Osteoblast (primary cell): ENCODE data around the gene HACD2. TPM values are rescaled to one million over a fixed set of nuclear protein-coding genes. Genes with fewer than 3 reads are reported as not detected.

Experiments used
- DNase-seq: peaks from one replicate; pipeline ENCODE4 v3.0.0; 2011; ENCODE audit warnings: low spot score, mixed read lengths; ENCODE audit not compliant: insufficient read length; ENCODE audit errors: missing footprints
- H2AFZ ChIP-seq: 2 replicates; pipeline ENCODE4 v1.6.0; 2011; ENCODE audit warnings: mild to moderate bottlenecking, low read length
- H3K27ac ChIP-seq: 2 replicates; pipeline ENCODE4 v1.5.1; 2011; ENCODE audit warnings: mild to moderate bottlenecking, low read depth, low read length, moderate library complexity
- H3K27me3 ChIP-seq: 2 replicates; pipeline ENCODE4 v1.6.0; 2012; ENCODE audit warnings: mild to moderate bottlenecking, control low read depth, inconsistent platforms, low read length, moderate library complexity; ENCODE audit not compliant: insufficient read depth
- H3K36me3 ChIP-seq: 2 replicates; pipeline ENCODE4 v1.5.1; 2011; ENCODE audit warnings: mild to moderate bottlenecking, low read length, control low read depth, moderate library complexity; ENCODE audit not compliant: insufficient read depth
- H3K4me1 ChIP-seq: 2 replicates; pipeline ENCODE4 v1.5.1; 2011; ENCODE audit warnings: mild to moderate bottlenecking, low read length, control low read depth, moderate library complexity; ENCODE audit not compliant: insufficient read depth
- H3K4me2 ChIP-seq: 2 replicates; pipeline ENCODE4 v1.6.0; 2011; ENCODE audit warnings: mild to moderate bottlenecking, low read length; ENCODE audit not compliant: insufficient read depth
- H3K4me3 ChIP-seq: fragments of 200-600 bp; sonication (generic); 3 replicates; pipeline ENCODE4 v1.5.1; 2012; ENCODE audit warnings: mild to moderate bottlenecking, low read length, inconsistent platforms; ENCODE audit not compliant: insufficient read depth
- H3K79me2 ChIP-seq: 2 replicates; pipeline ENCODE4 v1.6.0; 2012; ENCODE audit warnings: mild to moderate bottlenecking, low read length, control low read depth, inconsistent platforms; ENCODE audit not compliant: insufficient read depth
- H3K9me3 ChIP-seq: 2 replicates; pipeline ENCODE4 v1.5.1; 2011; ENCODE audit warnings: low read depth, low read length, control low read depth
- H4K20me1 ChIP-seq: 2 replicates; pipeline ENCODE4 v1.6.0; 2012; ENCODE audit warnings: mild to moderate bottlenecking, low read length, control low read depth; ENCODE audit not compliant: insufficient read depth
- CTCF ChIP-seq: IDR thresholded peaks from 2 replicates; pipeline ENCODE4 v1.5.1; 2011; ENCODE audit warnings: mild to moderate bottlenecking, low read depth, low read length, moderate library complexity; ENCODE audit errors: extremely low read depth
- total RNA-seq: library from RNA; depleted of rRNA; stranded (reverse); fragments of >200 nt; gene quantifications from 2 replicates; pipeline ENCODE4 v1.2.3, GENCODE V29; 2012

HACD2 gene
- total RNA-seq, 1 donor, result 27.5 TPM

GRCh38 chr3:123587401-123587800 lies 2.5 kb upstream of the HACD2 start:
- peaks cover 4% of the 10 kb centered on the region for H3K9me3 ChIP-seq
- peak overlapping the region; percentile 2 for H3K27ac ChIP-seq
- no peak overlapping the region for H2AFZ ChIP-seq
- H3K4me2 ChIP-seq, result peak overlapping the region; percentile 90
- no peak for TF ChIP-seq CTCF
- H3K79me2 ChIP-seq, result peaks cover 16% of the 10 kb centered on the region
- no peaks in the 10 kb centered on the region for H3K27me3 ChIP-seq
- no peak for DNase-seq
- no peaks in the 10 kb centered on the region for H4K20me1 ChIP-seq
- H3K36me3 ChIP-seq, result peaks cover 3% of the 10 kb centered on the region
- H3K4me3 ChIP-seq, result no peak overlapping the region
- H3K4me1 ChIP-seq, result peaks cover 21% of the 10 kb centered on the region

- no peak overlapping the region for H2AFZ ChIP-seq
Measured at GRCh38 chr3:123586968-123587367, 2.1 kb upstream of the HACD2 start.

GRCh38 chr3:123586131-123586530 lies 1.3 kb upstream of the HACD2 start:
- Histone ChIP-seq H3K27me3 (no peaks in the 10 kb centered on the region), H3K79me2 (peaks cover 18% of the 10 kb centered on the region), H3K4me3 (peak overlapping the region; percentile 73), H3K4me1 (peaks cover 21% of the 10 kb centered on the region), H3K4me2 (peak overlapping the region; percentile 90), H3K27ac (peak overlapping the region; percentile 82), H4K20me1 (no peaks in the 10 kb centered on the region), H3K36me3 (peaks cover 8% of the 10 kb centered on the region), H2AFZ (peak overlapping the region; percentile 87), H3K9me3 (peaks cover 4% of the 10 kb centered on the region)
- DNase-seq, result peak; percentile 66
- TF ChIP-seq CTCF, result no peak

More at GRCh38 chr3:123586968-123587367, 2.1 kb upstream of the HACD2 start:
- Histone ChIP-seq H3K4me1 (peaks cover 21% of the 10 kb centered on the region), H3K27me3 (no peaks in the 10 kb centered on the region), H4K20me1 (no peaks in the 10 kb centered on the region), H3K9me3 (peaks cover 4% of the 10 kb centered on the region), H3K36me3 (peaks cover 3% of the 10 kb centered on the region), H3K4me3 (no peak overlapping the region), H3K27ac (peak overlapping the region; percentile 2), H3K79me2 (peaks cover 18% of the 10 kb centered on the region), H3K4me2 (peak overlapping the region; percentile 90)
- TF ChIP-seq CTCF, result no peak
- DNase-seq, result no peak

GRCh38 chr3:123584284-123584987 lies 417 bp downstream of the HACD2 start:
- Histone ChIP-seq H2AFZ (peak overlapping the region; percentile 36), H3K27me3 (no peaks in the 10 kb centered on the region), H3K36me3 (peaks cover 14% of the 10 kb centered on the region), H3K4me1 (peaks cover 21% of the 10 kb centered on the region), H3K4me2 (peak overlapping the region; percentile 90), H3K79me2 (peaks cover 18% of the 10 kb centered on the region), H3K27ac (peak overlapping the region; percentile 36), H3K9me3 (no peaks in the 10 kb centered on the region), H4K20me1 (no peaks in the 10 kb centered on the region), H3K4me3 (peak overlapping the region; percentile 73)
- no peak for TF ChIP-seq CTCF
- peak; percentile 84 for DNase-seq
